IPS-NIHi7 (cell line): Measurements from ENCODE around the gene RASA4B.
"Not testable (repeated sequence)": the region's sequence is repeated elsewhere in the genome, so short reads cannot be mapped to it uniquely, and the experiment has no call there.

Experiments used
- DNase-seq: peaks from one replicate; pipeline ENCODE4 v3.0.0; 2012; ENCODE audit warnings: mixed read lengths; ENCODE audit errors: extremely low spot score

RASA4B gene

GRCh38 chr7:102474116-102474515 is 43.5 kb downstream of the RASA4B start:
- not testable (repeated sequence) for DNase-seq

GRCh38 chr7:102473271-102473991 is 44.1 kb downstream of the RASA4B start:
- no peak for DNase-seq

DNA sequence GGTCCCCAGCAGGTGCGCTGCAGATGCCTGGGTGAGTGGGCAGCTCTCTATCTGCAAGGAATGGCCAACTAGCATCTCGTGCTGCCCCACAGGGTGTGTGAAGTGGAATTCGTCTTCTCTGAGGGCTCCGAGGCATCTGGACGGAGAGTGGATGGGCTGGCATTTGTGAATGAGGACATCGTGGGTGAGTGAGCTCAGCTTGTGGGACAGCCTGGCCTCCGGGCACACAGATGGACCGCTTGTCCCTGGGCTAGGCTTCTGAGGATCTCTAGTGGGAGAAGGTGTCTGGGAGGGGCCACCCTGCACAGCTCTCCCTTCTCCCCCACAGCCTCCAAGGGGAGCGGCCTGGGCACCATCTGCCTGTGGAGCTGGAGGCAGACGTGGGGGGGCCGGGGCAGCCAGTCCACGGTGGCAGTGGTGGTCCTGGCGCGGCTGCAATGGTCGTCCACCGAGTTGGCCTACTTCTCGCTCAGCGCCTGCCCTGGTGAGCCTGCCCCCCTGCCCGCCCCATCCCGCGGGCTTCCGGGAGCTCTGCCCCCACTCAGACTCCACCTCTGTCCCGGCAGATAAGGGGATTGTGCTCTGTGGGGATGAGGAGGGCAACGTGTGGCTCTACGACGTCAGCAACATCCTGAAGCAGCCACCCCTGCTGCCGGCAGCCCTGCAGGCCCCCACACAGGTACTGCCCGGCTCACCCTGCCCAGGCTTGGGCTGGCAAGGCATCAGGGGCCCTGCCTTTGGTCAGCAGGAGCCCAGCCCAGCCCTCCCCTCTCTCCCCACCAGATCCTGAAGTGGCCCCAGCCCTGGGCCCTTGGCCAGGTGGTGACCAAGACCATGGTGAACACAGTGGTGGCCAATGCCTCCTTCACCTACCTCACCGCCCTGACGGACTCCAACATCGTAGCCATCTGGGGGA is 45.2 kb downstream of the RASA4B start:
- DNase-seq: no peak

DNA sequence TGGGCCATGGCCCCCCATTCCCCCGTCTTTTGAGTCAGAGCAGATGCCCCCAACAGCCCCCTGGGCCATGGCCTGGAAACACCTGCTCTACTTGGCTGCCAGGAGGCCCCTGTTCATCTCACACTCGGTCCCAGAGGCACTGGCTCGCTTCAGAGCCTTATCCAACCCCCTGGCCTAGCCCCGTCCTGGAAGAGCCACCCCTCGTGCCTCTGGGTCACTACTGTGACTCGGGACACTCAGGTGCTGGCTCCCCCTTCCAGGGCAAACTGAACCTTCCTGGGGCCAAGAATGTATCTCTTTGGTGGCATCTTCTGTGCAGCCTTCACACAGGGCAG is 45.8 kb downstream of the RASA4B start:
- DNase-seq: no peak

- no peak for DNase-seq
Observed at GRCh38 chr7:102469972-102470825, 47.4 kb downstream of the RASA4B start.

DNA sequence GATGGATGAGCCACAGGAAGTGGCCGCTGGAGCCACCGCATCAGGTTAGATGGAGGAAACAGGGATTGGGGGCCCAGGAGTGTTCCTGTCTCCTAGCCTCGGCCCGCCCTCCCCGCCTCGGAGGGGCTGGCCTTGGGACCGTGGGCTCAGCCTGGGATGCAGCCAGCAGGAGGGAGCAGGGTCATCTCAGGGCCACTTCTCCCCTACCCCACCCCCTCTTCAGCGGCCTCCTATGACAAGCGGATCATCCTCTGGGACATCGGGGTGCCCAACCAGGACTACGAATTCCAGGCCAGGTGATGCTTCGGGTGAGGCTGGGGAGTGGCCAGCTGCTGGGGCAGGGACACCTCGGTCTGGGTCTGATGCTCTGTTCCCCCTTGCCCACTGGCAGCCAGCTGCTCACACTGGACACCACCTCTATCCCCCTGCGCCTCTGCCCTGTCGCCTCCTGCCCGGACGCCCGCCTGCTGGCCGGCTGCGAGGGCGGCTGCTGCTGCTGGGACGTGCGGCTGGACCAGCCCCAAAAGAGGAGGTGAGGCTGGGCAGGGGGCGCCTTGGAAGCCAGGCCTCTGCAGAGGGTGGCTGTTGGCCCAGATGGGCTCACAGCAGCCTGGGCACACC is 48.1 kb downstream of the RASA4B start:
- no peak for DNase-seq

- DNase-seq: no peak
Observed at GRCh38 chr7:102468478-102469350, 48.9 kb downstream of the RASA4B start.

- DNase-seq: no peak
Observed at GRCh38 chr7:102467581-102468477, 49.7 kb downstream of the RASA4B start.

DNA sequence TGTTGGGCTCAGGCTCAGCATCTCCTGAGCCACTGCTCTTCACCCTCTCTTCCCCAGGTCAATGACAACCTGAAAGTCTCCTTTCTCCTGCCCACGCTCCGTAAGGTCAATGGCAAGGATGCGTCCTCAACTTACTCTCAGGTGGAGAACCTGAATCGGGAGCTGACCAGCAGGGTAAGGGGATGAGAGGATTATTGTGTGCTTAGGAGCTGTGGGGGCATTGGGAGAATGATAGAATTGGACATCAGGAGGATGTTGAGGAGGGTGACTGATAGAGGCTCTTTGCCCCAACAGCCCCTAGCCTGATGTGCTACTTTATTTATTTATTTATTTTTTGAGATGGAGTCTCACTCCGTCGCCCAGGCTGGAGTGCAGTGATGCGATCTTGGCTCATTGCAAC is 51.5 kb downstream of the RASA4B start:
- no peak for DNase-seq

GRCh38 chr7:102464577-102465280 is 52.8 kb downstream of the RASA4B start, which contains the start of the genes ALKBH4 and LRWD1:
Gene ALKBH4, minus strand, starts transcription at chr7:102464863. Its CDS starts 27 bp downstream, at chr7:102464836.
Gene LRWD1, plus strand, starts transcription at chr7:102464984. Its CDS starts 97 bp downstream, at chr7:102465081.
- DNase-seq: peak; percentile 100

DNA sequence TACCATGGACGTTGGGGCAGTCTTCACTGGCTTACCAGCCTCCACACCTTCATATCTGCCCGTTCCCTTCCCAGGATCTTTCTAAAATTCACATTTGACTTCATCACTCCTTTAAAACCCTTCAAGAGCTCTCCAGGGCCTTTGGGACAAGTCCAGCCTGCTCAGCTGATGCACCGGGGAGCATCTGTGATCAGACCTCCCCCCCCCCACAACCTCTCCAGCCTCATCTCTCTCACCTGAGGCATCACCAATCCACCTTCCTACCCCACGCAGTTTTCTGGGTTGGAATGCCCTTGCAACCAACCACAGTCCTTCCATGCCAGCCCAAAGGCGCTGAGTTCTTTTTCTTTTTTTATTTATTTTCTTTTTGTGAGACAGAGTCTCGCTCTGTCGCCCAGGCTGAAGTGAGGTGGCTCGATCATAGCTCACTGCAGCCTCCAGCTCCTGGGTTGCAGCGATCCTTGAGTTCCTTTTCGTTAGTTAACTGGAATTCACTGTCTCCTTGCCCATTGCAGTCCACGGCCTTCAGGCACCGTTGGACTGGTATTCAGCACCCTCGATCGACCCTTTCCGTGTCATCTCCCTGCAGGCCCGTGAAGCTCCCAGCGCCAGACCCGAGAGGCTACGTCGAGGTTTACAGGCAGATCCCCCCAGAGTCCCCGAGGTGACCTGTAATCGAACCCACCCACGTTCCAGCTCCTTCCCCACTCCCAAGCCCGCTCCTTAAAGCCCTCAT is 53.6 kb downstream of the RASA4B start:
- peak; percentile 46 for DNase-seq

DNA sequence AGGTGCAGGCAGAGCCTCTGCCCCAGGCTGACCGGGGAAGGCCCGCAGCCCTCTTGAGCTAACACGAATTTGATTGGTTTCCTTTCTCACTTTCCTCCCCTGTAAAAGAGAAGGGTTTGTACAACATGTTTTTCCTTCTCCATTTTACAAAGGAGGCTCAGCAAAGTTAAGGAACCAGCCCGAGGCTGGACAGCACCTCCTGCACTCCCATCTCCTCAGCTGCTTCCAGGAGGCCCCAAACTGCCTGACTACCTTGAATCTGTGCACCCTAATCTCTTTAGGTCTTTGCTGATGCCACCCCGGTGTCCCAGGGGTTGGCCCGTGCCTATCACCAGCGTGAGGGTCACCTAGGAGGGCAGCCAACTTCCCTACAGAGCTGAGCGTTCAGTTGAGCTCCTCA is 57.1 kb downstream of the RASA4B start:
- no peak for DNase-seq

- no peak for DNase-seq
Observed at GRCh38 chr7:102459221-102459844, 58.2 kb downstream of the RASA4B start.

GRCh38 chr7:102457352-102457924 is 60.1 kb downstream of the RASA4B start:
- DNase-seq: no peak

DNA sequence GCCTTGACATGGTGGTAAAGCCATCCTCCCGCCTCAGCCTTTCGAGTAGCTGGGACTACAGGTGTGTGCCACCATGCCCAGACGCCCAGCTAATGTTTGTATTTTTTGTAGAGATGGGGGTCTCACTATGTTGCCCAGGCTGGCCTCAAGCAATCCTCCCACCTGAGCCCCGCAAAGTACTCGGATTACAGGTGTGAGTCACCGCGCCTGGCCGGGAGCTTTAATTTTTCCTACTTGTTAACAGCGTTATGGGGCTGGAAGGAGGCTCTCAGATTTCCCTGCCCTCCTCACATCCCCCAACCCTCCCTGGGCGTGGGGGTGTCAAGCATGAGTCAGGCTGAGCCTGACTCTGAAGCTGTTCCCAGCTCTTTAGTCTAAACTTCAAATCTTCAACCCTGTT is 61.2 kb downstream of the RASA4B start:
- no peak for DNase-seq

- no peak for DNase-seq
Observed at GRCh38 chr7:102455596-102455995, 62.0 kb downstream of the RASA4B start.

- not testable (repeated sequence) for DNase-seq
Observed at GRCh38 chr7:102454932-102455331, 62.6 kb downstream of the RASA4B start.
